ENCODE measurements around the gene NRARP. TPM values are rescaled to one million over a fixed set of nuclear protein-coding genes. Genes with fewer than 3 reads are reported as not detected.

The NRARP gene
- total and polyA plus RNA-seq, 4 donors, result 2.1 to 10.8 (median 5.8) TPM

- Histone ChIP-seq H3K4me1 (ENCODE audit: control insufficient read depth in 5 of 5, insufficient read depth in 5 of 5, low read length in 5 of 5) (peaks cover 0 to 19% (median 12%) of the 10 kb centered on the region in 5 donors), H3K36me3 (ENCODE audit: control insufficient read depth in 4 of 4, insufficient read depth in 4 of 4, low read length in 4 of 4) (no peaks in the 10 kb centered on the region), H3K9me3 (ENCODE audit: control insufficient read depth in 4 of 4, insufficient read depth in 3 of 4, low read length in 3 of 4) (no peaks in the 10 kb centered on the region), H3K4me3 (no peak overlapping the region), H3K9ac (ENCODE audit: insufficient read depth in 1 of 2, low read length in 2 of 2) (no peak overlapping the region), H3K27me3 (ENCODE audit: control insufficient read depth in 3 of 3, insufficient read depth in 3 of 3, low read length in 2 of 3) (no peaks in the 10 kb centered on the region), H3K27ac (ENCODE audit: low read depth in 1 of 2, low read length in 1 of 2) (no peak overlapping the region)
- 81% methylated on average over 9 of the region's 9 CpGs for WGBS, 2 donors
- DNase-seq (no peak), ATAC-seq (ENCODE audit: insufficient read depth, low FRiP score) (no peak)
- no peak for TF ChIP-seq CTCF (IDR thresholded peaks at IDR 0.05; ENCODE audit: control extremely low read depth, extremely low read depth)
Observed at GRCh38 chr9:137313326-137313936, 11.4 kb upstream of the NRARP start.

- DNase-seq (no peak), ATAC-seq (ENCODE audit: insufficient read depth, low FRiP score) (no peak)
- Histone ChIP-seq H3K4me3 (no peak overlapping the region), H3K4me1 (ENCODE audit: control insufficient read depth in 5 of 5, insufficient read depth in 5 of 5, low read length in 5 of 5) (peaks cover 0 to 19% (median 12%) of the 10 kb centered on the region in 5 donors), H3K9me3 (ENCODE audit: control insufficient read depth in 4 of 4, insufficient read depth in 3 of 4, low read length in 3 of 4) (no peaks in the 10 kb centered on the region), H3K27me3 (ENCODE audit: control insufficient read depth in 3 of 3, insufficient read depth in 3 of 3, low read length in 2 of 3) (peaks cover 0 to 3% (median 0%) of the 10 kb centered on the region in 3 donors), H3K9ac (ENCODE audit: insufficient read depth in 1 of 2, low read length in 2 of 2) (no peak overlapping the region), H3K36me3 (ENCODE audit: control insufficient read depth in 4 of 4, insufficient read depth in 4 of 4, low read length in 4 of 4) (no peaks in the 10 kb centered on the region), H3K27ac (ENCODE audit: low read depth in 1 of 2, low read length in 1 of 2) (no peak overlapping the region)
- no peak for TF ChIP-seq CTCF (IDR thresholded peaks at IDR 0.05; ENCODE audit: control extremely low read depth, extremely low read depth)
- WGBS, 2 donors, result 92 to 95% methylated on average over 6 of the region's 6 CpGs
Observed at GRCh38 chr9:137312852-137313325, 10.8 kb upstream of the NRARP start.

- H3K9me3 ChIP-seq (ENCODE audit: control insufficient read depth in 4 of 4, insufficient read depth in 3 of 4, low read length in 3 of 4), result no peaks in the 10 kb centered on the region
- peaks cover 0 to 3% (median 0%) of the 10 kb centered on the region in 3 donors for H3K27me3 ChIP-seq (ENCODE audit: control insufficient read depth in 3 of 3, insufficient read depth in 3 of 3, low read length in 2 of 3)
- no peak for TF ChIP-seq CTCF (IDR thresholded peaks at IDR 0.05; ENCODE audit: control extremely low read depth, extremely low read depth)
- no peak for DNase-seq
- peaks cover 0 to 22% (median 17%) of the 10 kb centered on the region in 5 donors for H3K4me1 ChIP-seq (ENCODE audit: control insufficient read depth in 5 of 5, insufficient read depth in 5 of 5, low read length in 5 of 5)
- no peak for ATAC-seq (ENCODE audit: insufficient read depth, low FRiP score)
- H3K27ac ChIP-seq (ENCODE audit: low read depth in 1 of 2, low read length in 1 of 2), result peak overlapping the region in 1 of 2 donors; percentile 21
- no peak overlapping the region for H3K4me3 ChIP-seq
- no peak overlapping the region for H3K9ac ChIP-seq (ENCODE audit: insufficient read depth in 1 of 2, low read length in 2 of 2)
- WGBS, 2 donors, result 77 to 85% methylated on average over 25 to 28 of the region's 28 CpGs
- no peaks in the 10 kb centered on the region for H3K36me3 ChIP-seq (ENCODE audit: control insufficient read depth in 4 of 4, insufficient read depth in 4 of 4, low read length in 4 of 4)
Observed at GRCh38 chr9:137311986-137312851, 10.1 kb upstream of the NRARP start.
